Large intestine (tissue), 3 donors: Measurements from ENCODE around the gene SWI5. TPM values are rescaled to one million over a fixed set of nuclear protein-coding genes. Genes with fewer than 3 reads are reported as not detected.
A peak's percentile ranks its signal among the peaks of the same experiment; 100 is the strongest.

Experiments used
- DNase-seq, 2 donors: peaks; one replicate each; pipeline versions ENCODE4 v3.0.0 to v3.0.0-alpha.2; 2013
- H3K27ac ChIP-seq: one replicate; pipeline ENCODE4 v1.5.1; 2013; ENCODE audit warnings: low read length
- H3K27me3 ChIP-seq: 2 replicates; pipeline ENCODE4 v1.6.1; 2013; ENCODE audit warnings: low read length; ENCODE audit not compliant: control insufficient read depth, insufficient read depth
- H3K36me3 ChIP-seq: 2 replicates; pipeline ENCODE4 v1.6.1; 2013; ENCODE audit warnings: low read length; ENCODE audit not compliant: control insufficient read depth, insufficient read depth
- H3K4me1 ChIP-seq: one replicate; pipeline ENCODE4 v1.6.1; 2013; ENCODE audit warnings: low read length; ENCODE audit not compliant: control insufficient read depth, insufficient read depth
- H3K4me3 ChIP-seq: one replicate; pipeline ENCODE4 v1.5.1; 2013; ENCODE audit warnings: low read length
- H3K9me3 ChIP-seq: one replicate; pipeline ENCODE4 v1.6.1; 2013; ENCODE audit warnings: mild to moderate bottlenecking, low read depth, low read length, moderate library complexity; ENCODE audit not compliant: control insufficient read depth
- WGBS: methylation state at CpG from one replicate; pipeline ENCODE4 v1.1.5; 2013; ENCODE audit warnings: low lambda C conversion rate; ENCODE audit not compliant: insufficient coverage; 5-methylcytosine and 5-hydroxymethylcytosine counted together
- polyA plus RNA-seq: library from polyadenylated mRNA; unstranded; fragments of 120-200 nt; gene quantifications from one replicate; pipeline ENCODE4 v1.2.1, GENCODE V29; 2013

The SWI5 gene
- polyA plus RNA-seq, 1 donor: 21.6 TPM

DNA sequence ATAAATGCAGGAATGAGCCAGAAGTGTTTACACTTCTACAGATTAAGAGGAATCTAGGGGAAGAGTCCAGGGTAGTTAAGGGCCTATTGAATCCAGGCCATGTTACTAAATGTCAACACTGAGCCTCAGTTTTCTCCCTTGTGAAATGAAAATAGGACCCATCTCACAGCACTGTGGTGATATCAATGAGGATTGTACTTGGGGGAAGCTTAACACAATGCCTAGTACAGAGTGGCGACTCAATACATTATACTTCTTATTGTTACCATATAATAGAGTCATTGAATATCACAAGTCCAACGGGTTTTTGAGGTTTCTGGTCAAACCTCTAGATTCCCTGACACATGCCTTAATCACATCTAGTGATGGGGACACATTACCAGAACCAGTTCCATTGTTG, 41.6 kb downstream of the SWI5 start:
- peaks cover 53% of the 10 kb centered on the region for H3K36me3 ChIP-seq
- peaks cover 5% of the 10 kb centered on the region for H3K4me1 ChIP-seq
- H3K27ac ChIP-seq: no peak overlapping the region
- no peaks in the 10 kb centered on the region for H3K9me3 ChIP-seq
- no peak for DNase-seq
- WGBS: no CpG with 5 or more reads among the region's 2 CpGs
- H3K27me3 ChIP-seq: no peaks in the 10 kb centered on the region
- no peak overlapping the region for H3K4me3 ChIP-seq

DNA sequence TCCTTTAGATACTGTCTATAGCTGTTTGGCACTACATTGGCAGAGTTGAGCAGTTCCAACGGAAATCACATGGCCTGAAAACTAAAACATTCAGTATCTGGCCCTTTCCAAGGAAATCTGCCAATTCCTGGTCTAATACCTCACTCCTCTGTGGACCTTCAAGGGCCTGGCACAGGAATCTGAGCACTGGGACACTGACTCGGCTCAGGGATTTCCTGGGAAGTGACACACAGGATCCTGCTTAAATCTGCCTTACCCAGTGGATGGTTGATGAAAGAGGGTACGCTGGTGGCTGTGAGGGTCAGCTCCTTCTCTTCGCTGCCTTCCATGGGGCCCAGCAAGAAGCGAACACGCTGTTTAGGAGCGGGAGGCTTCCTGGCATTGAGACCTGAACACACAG, 45.3 kb downstream of the SWI5 start:
- Histone ChIP-seq H3K9me3 (peaks cover 3% of the 10 kb centered on the region), H3K27me3 (no peaks in the 10 kb centered on the region), H3K4me1 (peaks cover 12% of the 10 kb centered on the region), H3K36me3 (peaks cover 44% of the 10 kb centered on the region), H3K4me3 (peak overlapping the region; percentile 93), H3K27ac (no peak overlapping the region)
- WGBS: no CpG with 5 or more reads among the region's 7 CpGs
- no peak for DNase-seq

GRCh38 chr9:128321879-128322403, 45.9 kb downstream of the SWI5 start:
- Histone ChIP-seq H3K4me1 (peaks cover 12% of the 10 kb centered on the region), H3K27ac (peak overlapping the region; percentile 98), H3K4me3 (peak overlapping the region; percentile 93), H3K27me3 (no peaks in the 10 kb centered on the region), H3K36me3 (peaks cover 42% of the 10 kb centered on the region), H3K9me3 (peaks cover 3% of the 10 kb centered on the region)
- WGBS: 0% methylated on average over 3 of the region's 21 CpGs
- DNase-seq: no peak

- Histone ChIP-seq H3K4me3 (peak within 1 kb of the TSS; percentile 93), H3K4me1 (peaks cover 12% of the 10 kb centered on the region), H3K27me3 (no peaks in the 10 kb centered on the region), H3K36me3 (peaks cover 41% of the 10 kb centered on the region), H3K9me3 (peaks cover 3% of the 10 kb centered on the region), H3K27ac (peak within 1 kb of the TSS; percentile 98)
- WGBS: no CpG with 5 or more reads among the region's 83 CpGs
- peak; percentile 91 to 99 for DNase-seq
Observed at GRCh38 chr9:128322404-128323211, 46.5 kb downstream of the SWI5 start, which contains the start of the genes COQ4 and TRUB2. Gene COQ4, plus strand, starts transcription at chr9:128322839. Its CDS starts 20 bp downstream, at chr9:128322859. Gene TRUB2, minus strand, starts transcription at chr9:128322447. Its CDS starts 39 bp downstream, at chr9:128322408.

DNA sequence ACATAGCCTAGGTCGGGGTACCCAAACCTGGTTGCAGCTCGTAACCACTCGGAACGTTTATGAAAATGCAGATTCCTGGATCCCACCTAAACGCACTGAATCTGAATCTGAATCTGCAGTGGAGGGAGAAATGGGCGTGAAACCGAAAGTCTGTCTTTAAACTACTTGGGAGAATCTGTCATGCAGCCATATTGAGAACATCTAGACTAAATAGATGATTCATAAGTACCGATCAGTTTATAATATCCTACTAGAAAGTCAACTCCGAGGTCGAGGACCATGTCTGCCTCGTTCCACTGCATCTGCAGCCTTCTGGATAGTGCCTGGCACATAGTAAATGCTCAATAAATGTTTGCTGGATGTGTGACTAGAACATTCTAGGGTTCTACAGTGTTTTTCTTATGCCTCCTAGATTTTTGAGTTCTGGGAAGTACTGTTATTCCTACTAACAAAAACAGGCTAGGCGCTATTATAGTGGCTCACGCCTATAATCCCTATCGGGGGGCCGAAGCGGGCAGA, 47.2 kb downstream of the SWI5 start:
- Histone ChIP-seq H3K27ac (peak overlapping the region; percentile 98), H3K27me3 (no peaks in the 10 kb centered on the region), H3K9me3 (peaks cover 3% of the 10 kb centered on the region), H3K36me3 (peaks cover 42% of the 10 kb centered on the region), H3K4me3 (peak overlapping the region; percentile 93), H3K4me1 (peaks cover 18% of the 10 kb centered on the region)
- DNase-seq: no peak
- no CpG with 5 or more reads among the region's 16 CpGs for WGBS

- H3K4me3 ChIP-seq: peak overlapping the region; percentile 93
- no CpG with 5 or more reads among the region's 12 CpGs for WGBS
Observed at GRCh38 chr9:128323791-128324190, 47.7 kb downstream of the SWI5 start.

GRCh38 chr9:128324401-128324800, 48.3 kb downstream of the SWI5 start:
- peaks cover 27% of the 10 kb centered on the region for H3K4me1 ChIP-seq
- WGBS: no CpG with 5 or more reads among the region's 1 CpG
- no peak overlapping the region for H3K27ac ChIP-seq
- H3K9me3 ChIP-seq: peaks cover 3% of the 10 kb centered on the region
- H3K36me3 ChIP-seq: peaks cover 38% of the 10 kb centered on the region
- no peaks in the 10 kb centered on the region for H3K27me3 ChIP-seq
- DNase-seq: no peak
- no peak overlapping the region for H3K4me3 ChIP-seq

More at GRCh38 chr9:128323791-128324190, 47.7 kb downstream of the SWI5 start:
- Histone ChIP-seq H3K36me3 (peaks cover 38% of the 10 kb centered on the region), H3K27ac (no peak overlapping the region), H3K9me3 (peaks cover 3% of the 10 kb centered on the region), H3K27me3 (no peaks in the 10 kb centered on the region), H3K4me1 (peaks cover 21% of the 10 kb centered on the region)
- DNase-seq: no peak

DNA sequence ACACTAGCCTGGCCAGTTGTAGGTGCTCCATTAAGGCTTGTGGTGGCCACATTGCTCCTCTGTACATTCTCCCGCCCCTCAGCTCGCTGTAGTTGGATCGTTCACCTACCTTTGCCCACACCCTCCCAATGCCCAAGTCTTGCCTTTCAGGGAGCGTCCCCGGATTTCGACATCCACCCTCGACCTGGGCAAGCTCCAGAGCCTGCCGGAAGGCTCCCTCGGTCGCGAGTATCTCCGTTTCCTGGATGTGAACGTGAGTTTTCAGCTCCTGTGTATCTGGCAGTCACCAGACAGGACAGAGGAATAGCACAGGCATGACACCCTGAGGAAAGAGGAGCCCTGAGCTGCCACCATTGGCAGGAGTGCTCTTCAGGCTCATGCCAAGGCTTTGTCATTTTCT, 49.6 kb downstream of the SWI5 start:
- Histone ChIP-seq H3K9me3 (peaks cover 3% of the 10 kb centered on the region), H3K27me3 (no peaks in the 10 kb centered on the region), H3K4me3 (no peak overlapping the region), H3K36me3 (peaks cover 35% of the 10 kb centered on the region), H3K27ac (no peak overlapping the region), H3K4me1 (peaks cover 28% of the 10 kb centered on the region)
- DNase-seq: no peak
- WGBS: no CpG with 5 or more reads among the region's 13 CpGs

DNA sequence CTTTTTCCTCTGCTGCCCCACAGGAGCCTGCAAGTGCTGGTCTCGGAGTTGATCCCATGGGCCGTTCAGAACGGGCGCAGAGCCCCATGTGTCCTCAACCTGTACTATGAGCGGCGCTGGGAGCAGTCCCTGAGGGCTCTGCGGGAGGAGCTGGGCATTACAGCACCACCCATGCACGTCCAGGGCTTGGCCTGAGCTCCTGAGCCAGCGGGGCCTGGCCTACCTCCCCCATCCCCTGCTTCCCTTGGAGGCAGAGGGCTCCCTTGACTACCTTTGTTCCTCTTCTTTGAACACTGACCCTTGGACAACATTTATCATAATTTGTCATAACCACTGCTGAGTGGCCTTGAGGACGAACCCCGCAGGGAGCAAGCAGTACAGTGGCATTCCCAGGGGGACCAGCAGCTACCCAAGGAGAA, 57.4 kb downstream of the SWI5 start:
- H3K9me3 ChIP-seq: no peaks in the 10 kb centered on the region
- peaks cover 31% of the 10 kb centered on the region for H3K4me1 ChIP-seq
- peak overlapping the region; percentile 40 for H3K27ac ChIP-seq
- peaks cover 21% of the 10 kb centered on the region for H3K36me3 ChIP-seq
- H3K27me3 ChIP-seq: no peaks in the 10 kb centered on the region
- no peak overlapping the region for H3K4me3 ChIP-seq
- peak; percentile 63 to 81 for DNase-seq
- WGBS: no CpG with 5 or more reads among the region's 11 CpGs

DNA sequence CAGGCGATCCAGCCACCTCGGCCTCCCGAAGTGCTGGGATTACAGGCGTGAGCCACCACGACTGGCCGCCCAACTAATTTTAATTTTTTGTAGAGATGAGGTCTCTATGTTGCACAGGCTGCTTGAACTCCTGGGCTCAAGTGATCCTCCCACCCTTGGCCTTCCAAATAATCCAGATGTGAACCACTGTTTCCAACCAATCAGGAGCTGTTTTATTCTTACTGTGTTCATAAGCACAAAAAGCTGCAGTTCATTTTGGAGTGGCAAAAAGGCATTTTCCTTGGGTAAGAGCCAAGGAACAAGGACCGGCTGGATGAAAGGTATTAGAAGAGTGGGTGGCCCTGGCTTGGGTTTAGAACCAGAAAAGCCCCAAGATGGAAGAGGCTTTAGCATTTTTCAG, 59.1 kb downstream of the SWI5 start:
- no peaks in the 10 kb centered on the region for H3K9me3 ChIP-seq
- no peak for DNase-seq
- peaks cover 22% of the 10 kb centered on the region for H3K4me1 ChIP-seq
- H3K27me3 ChIP-seq: no peaks in the 10 kb centered on the region
- no CpG with 5 or more reads among the region's 7 CpGs for WGBS
- H3K4me3 ChIP-seq: no peak overlapping the region
- H3K27ac ChIP-seq: no peak overlapping the region
- peaks cover 21% of the 10 kb centered on the region for H3K36me3 ChIP-seq
